NCI-H128 (cell line): ENCODE measurements around the gene CEACAM18.
"Not testable (repeated sequence)": the region's sequence is repeated elsewhere in the genome, so short reads cannot be mapped to it uniquely, and the experiment has no call there.

Experiments
- DNase-seq: peaks from one replicate; lab custom pipeline; 2025; ENCODE audit not compliant: unreplicated experiment; lab: John Stamatoyannopoulos, UW

The CEACAM18 gene

DNA sequence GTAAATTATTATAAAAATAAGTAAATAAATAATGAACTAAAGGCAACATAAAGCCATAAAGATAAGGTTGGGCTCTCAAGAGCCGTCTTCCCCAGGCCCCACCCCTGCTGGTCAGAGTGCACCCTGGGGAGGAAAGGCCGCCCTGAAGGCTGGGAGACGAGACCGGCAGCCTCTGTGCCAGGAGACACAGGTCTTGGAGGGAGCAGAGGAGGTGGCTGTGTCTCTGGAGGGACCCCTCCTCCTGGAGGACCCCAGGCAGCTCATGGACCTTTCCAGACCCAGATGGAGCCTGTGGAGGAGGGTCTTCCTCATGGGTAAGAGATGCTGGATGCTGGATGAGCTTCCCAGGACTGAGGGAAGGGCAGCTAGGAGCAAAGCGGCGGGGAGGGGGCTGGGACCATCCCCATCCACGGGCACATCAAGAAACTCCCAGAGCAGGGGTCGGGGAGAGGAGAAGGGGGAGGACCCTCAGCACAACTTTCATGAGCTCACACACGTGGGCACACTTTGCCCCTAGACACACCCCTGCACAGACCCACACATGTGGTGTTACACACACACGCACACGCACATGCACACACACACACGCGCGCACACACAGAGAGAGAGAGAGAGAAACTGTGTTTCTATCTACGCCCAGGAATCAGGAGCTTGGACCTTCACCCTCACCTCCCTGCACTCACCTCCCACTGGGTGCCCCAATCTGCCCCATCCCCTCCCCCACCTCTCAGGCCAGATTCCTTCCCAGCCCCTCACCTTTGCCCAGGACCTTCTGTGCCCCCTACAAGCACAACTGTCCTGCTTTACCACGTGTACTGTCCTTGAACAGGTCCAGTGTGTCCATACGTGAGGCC, at the start of gene CEACAM18:
TSS of gene CEACAM18 (plus strand) at position 159 of the 854 bp plus-strand sequence.
- no peak for DNase-seq

DNA sequence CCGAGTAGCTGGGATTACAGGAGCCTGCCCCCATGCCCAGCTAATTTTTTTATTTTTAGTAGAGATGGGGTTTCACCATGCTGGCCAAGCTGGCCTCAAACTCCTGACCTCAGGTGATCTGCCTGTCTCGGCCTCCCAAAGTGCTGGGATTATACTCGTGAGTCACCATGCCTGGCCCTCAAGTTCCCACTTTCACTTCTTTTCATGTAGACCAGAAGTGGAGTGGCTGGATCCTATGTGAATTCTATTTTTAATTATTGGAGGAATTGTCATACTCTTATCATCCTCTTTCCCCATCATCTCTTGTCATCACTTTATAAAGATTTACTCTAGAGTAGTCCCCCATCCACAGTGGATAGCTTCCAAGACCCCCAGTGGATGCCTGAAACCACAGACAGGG, 48.1 kb upstream of the CEACAM18 start:
- DNase-seq = no peak

DNA sequence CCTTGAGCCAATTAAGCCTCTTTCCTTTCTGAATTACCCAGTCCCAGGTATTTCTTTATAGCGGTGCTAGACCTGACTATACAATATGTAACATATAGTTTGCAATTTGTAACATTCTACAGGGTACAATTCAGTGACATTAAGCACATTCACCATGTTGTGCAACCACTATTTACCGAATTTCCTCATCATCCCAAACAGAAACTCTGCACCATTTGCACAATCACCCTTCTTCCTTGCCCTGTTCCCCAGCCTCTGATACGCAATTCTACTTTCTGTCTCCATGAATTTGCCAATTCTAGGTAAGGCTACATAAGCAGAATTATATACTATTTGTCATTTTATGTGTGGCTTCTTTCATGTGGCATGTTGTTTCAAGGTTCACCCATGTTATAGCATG, 47.2 kb upstream of the CEACAM18 start:
- no peak for DNase-seq

DNA sequence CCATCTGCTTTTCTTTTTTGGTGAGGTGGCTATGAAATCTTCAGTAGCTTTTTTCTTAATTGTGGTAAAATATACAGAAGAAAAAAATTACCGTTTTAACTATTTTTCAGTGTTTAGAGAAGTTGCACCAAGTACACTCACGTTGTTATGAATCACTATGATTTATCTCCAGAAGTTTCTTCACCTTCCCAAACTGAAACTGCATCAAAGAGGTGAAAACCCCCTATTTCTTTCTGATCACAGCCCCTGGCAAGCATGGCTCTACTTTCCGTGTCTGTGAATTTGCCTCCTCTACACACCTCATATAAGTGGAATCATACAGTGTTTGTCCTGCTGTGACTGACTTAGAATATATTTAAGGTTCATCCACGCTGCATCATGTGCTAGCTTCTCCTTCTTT, 45.3 kb upstream of the CEACAM18 start:
- DNase-seq = no peak

- no peak for DNase-seq
Observed at GRCh38 chr19:51434456-51434855, 43.9 kb upstream of the CEACAM18 start.

- DNase-seq = no peak
Observed at GRCh38 chr19:51439021-51439465, 39.3 kb upstream of the CEACAM18 start.

- DNase-seq = no peak
Observed at GRCh38 chr19:51440052-51440451, 38.3 kb upstream of the CEACAM18 start.

DNA sequence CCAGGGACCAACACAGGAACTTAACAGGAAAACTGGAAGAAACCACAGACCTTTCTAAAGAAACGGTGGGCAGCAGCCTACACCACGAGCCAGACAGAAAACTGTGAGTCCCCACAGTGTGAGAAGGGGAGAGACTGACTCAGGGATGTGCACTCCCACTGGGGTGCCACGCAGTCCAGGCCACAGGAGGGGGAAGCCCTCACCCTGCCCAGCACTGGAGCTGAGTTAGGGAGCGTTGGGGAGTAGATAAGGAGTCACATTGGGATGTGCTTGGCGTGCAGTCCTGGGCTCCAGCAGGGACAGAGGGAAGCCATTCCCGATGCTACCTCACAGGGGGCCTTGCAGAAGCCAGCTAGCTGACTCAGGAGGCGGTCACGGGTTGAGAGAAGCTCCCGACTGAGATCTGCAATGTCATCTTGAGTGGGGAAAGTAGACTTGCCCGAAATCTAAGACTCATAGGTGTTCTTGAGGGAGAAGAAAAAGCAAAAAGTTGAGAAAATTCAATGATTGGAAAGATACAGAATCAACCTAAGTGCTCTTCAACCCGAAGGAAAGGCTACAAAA, 37.4 kb upstream of the CEACAM18 start:
- no peak for DNase-seq

DNA sequence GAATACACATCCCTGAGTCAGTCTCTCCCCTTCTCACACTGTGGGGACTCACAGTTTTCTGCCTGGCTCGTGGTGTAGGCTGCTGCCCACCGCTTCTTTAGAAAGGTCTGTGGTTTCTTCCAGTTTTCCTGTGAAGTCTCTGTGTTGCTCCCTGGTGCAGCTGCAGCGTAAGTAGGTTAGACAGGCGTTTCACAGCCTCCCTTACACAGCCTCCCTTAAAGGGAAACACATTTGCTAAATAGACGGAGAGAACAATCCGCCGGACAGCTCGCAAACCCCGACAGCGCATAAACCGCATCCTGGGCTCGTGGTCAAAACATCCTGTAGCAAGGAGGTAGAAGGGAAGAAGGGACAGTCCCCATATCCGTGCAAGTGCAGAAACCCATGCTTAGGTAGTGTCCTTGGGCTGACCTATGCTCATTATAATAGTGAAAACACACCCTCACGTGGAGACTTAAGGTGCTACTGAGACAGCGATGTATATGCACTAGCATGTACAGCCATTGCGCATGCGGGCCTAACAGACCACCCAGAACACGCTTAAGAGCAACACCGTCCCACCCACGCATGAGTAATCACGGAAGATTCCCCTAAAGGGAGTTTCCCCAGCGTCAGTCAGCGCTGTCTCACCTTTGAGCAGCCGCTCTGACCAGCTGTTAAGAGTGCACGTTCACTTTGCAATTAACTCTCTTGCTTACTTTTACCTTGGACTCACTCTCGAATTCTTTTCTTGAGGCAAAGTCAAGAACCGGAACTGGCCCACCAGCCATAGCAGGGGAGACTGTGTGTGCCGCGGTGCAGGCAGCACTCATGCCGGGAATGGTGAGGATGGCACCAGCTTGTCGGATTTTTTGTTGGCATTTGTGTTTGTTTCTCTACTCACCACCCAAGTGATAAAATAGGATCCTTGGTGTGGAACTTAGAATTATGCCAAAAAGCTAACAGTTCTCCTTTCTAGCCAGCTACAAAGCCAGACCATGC, 36.6 kb upstream of the CEACAM18 start:
- no peak for DNase-seq

GRCh38 chr19:51447510-51447909, 30.8 kb upstream of the CEACAM18 start:
- not testable (repeated sequence) for DNase-seq

- DNase-seq = no peak
Observed at GRCh38 chr19:51448011-51448410, 30.3 kb upstream of the CEACAM18 start.

DNA sequence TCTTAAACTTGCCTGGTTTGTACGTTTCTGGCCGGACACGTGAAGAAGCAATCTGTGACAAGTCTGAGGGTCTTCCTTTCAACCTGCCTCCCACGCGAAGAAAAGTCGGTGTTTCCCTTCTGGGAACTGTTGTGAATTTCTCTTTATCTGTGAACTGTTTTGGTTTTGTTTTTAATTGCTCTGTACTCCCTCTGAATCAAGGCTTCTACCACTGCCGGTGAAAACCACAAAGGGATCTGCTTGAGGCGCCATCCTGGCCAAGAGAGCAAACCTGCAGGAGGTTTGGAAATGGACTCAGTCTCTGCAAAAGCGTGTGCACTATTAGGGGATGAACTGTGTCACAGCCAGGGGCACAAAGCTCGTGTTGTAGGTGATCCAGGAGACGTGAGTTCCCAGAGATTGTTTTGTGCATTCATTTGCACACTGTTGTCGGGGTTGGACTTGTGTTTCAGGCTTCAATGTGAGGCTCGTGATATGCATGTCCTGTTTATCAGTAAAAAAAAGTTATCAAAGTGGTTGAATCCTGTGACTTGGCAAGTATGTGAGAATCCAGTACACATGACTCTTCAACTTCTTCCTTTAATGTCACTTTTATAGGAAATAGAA, 29.8 kb upstream of the CEACAM18 start:
- no peak for DNase-seq

- DNase-seq = no peak
Observed at GRCh38 chr19:51450730-51451307, 27.5 kb upstream of the CEACAM18 start.

- DNase-seq = no peak
Observed at GRCh38 chr19:51456541-51457290, 21.6 kb upstream of the CEACAM18 start.

DNA sequence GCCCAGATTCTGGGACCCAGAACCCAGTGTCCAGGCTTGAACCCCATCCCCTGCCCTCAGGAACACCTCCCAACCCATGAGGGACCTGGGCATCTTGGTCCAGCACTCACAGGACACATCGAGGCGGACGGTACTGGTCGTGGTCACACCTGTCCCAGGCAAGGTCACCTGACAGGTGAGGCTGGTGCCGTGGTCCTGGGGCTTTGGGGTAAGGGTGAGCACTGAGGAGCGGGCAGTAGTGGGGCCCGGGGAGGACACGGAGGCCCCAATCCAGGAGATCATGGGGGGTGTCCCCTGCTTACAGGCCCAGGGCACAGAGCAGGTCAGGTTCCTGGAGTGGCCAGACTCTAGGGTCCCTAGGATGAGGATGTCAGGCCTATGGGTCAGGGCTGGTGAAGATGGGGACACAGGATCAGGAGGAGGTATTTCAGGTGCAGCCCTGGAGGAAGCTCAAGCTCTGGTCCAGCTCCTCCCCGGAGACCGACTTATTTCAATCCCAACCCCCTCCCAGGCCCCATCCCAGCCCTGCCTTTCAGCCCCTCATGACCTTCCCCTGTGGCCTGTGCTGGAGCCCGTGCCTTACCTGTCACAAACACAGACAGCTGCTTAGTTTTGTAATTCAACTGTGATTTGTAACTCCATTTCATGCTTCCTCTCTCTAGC, 20.9 kb upstream of the CEACAM18 start:
- no peak for DNase-seq

DNA sequence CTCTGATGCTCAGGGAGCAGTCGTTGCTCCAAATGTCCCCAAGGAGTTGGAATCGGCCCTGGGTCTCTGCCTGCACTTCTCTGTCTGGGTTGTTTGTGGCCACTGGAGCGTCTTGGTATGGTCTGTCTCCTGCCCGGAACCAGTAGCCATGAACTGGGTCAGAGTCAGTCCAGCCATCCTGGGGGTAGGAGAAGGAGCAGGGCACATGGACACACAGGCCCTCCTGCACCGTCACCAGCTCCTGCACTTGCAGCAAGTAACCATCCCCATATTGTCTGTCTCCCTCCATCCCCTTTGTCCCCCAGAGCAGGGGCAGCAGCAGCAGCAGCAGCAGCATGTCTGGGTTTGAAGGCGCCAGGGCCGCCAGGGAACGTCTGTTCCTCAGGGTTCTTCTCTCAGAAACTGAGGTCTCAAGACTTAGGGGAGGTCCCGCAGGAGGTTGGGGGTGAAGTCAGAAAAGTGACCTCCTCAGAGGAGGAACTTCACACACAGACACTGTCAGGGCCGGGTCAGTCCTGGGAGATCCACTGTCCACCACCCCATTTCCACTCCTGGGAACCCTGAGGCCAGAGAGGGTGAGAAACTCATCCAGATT, 20.2 kb upstream of the CEACAM18 start, which contains the start of gene SIGLEC8:
TSS of gene SIGLEC8 (minus strand) at position 404 of the 595 bp plus-strand sequence. CDS start at position 337, 67 bp downstream.
- no peak for DNase-seq

DNA sequence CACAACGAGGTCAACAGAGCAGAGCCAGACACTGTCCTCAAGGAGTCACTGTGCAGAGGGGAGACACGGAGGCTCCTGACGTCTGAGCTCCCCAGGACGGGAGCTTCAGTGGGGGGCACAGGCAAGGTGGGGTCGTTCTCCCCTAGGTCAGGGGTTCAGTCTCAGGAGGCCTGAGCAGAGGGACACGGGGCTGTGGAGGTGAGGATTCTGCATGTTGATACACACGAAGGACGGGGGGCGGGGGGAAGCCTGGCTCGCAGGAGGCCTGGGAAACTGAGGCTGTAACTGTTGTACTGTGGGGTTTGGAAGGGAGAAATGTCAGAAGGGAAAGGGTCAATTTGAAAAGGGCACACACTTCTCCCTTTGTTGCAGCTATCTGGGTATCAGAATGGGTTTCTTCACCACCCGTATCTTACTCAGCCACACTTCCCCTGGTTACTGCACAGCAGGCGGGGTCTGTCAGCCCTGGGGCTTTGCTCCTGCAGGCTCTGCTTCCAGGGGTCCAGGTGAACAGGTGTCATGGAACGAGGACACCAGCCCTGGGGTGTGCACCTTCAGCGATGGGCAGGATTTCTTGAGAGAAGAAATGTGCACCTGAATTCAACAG, 19.3 kb upstream of the CEACAM18 start:
- no peak for DNase-seq
